Esophagus muscularis mucosa (tissue), 4 donors: Measurements from ENCODE around the gene DMD. TPM values are rescaled to one million over a fixed set of nuclear protein-coding genes. Genes with fewer than 3 reads are reported as not detected.

Experiments
- DNase-seq: peaks from one replicate; pipeline ENCODE4 v3.0.0-alpha.2; 2017; ENCODE audit errors: extremely low spot score
- H3K27ac ChIP-seq, 4 donors: fragments of 200-600 bp; sonication (generic); replicated peaks in 1 of 4; 1 replicate in 3 of 4; 2 replicates in 1 of 4; pipeline ENCODE4 v1.5.1; 2016 to 2019; ENCODE audit warnings: mild to moderate bottlenecking in 1 of 4
- H3K27me3 ChIP-seq, 4 donors: fragments of 200-600 bp; sonication (generic); one replicate each; pipeline versions ENCODE4 v1.5.1 to v1.6.0; 2016 to 2019
- H3K36me3 ChIP-seq, 4 donors: fragments of 200-600 bp; sonication (generic); one replicate each; pipeline ENCODE4 v1.5.1; 2016 to 2019
- H3K4me1 ChIP-seq, 4 donors: fragments of 200-600 bp; sonication (generic); one replicate each; pipeline ENCODE4 v1.5.1; 2016 to 2019
- H3K4me3 ChIP-seq, 4 donors: fragments of 200-600 bp; sonication (generic); 1 replicate in 2 of 4; 2 replicates in 2 of 4; pipeline ENCODE4 v1.5.1; 2016 to 2019; ENCODE audit warnings: mild to moderate bottlenecking in 4 of 4, moderate library complexity in 1 of 4
- H3K9me3 ChIP-seq, 4 donors: fragments of 200-600 bp; sonication (generic); 1 replicate in 3 of 4; 2 replicates in 1 of 4; pipeline ENCODE4 v1.5.1; 2016 to 2019
- EP300 ChIP-seq: sonication (generic); formaldehyde crosslinking; IDR thresholded peaks from one replicate; pipeline ENCODE4 v1.6.1; 2017; ENCODE audit warnings: antibody characterized with exemption
- POLR2A ChIP-seq: fragments of 450-650 bp; IDR thresholded peaks from one replicate; pipeline ENCODE4 v1.6.1; 2017; ENCODE audit warnings: antibody characterized with exemption, moderate library complexity, mild to moderate bottlenecking, low read depth
- POLR2AphosphoS5 ChIP-seq, 2 donors: sonication (generic); formaldehyde crosslinking; IDR thresholded peaks; one replicate each; pipeline ENCODE4 v1.6.1; 2017; ENCODE audit warnings: antibody characterized with exemption in 2 of 2
- WGBS: methylation state at CpG from one replicate; pipeline ENCODE4 v1.1.5; 2018; 5-methylcytosine and 5-hydroxymethylcytosine counted together
- intact Hi-C: fragments of 100-400 bp; cut with DNase I; formaldehyde crosslinking; loops from one replicate; pipeline ENCODE4 v1.15.1; 2023
- total RNA-seq, 4 donors: library from RNA; depleted of rRNA; stranded (reverse); fragments of >200 nt; gene quantifications; one replicate each; pipeline versions ENCODE4 v1.1.0 to v1.2.1, GENCODE V29; 2016
- TF ChIP-seq, protein P1 (sequence below), 3 experiments: fragments of 200-600 bp in 2 of 3; fragments of 450-650 bp in 1 of 3; sonication (generic) in 2 of 3; IDR thresholded peaks; one replicate each; pipeline ENCODE4 v1.5.1; 2017 to 2019; ENCODE audit warnings: antibody characterized with exemption in 3 of 3, mild to moderate bottlenecking in 2 of 3, moderate library complexity in 1 of 3

The DMD gene
- total RNA-seq, 4 donors from 2014 or later: 127 to 210 (median 188) TPM

DNA sequence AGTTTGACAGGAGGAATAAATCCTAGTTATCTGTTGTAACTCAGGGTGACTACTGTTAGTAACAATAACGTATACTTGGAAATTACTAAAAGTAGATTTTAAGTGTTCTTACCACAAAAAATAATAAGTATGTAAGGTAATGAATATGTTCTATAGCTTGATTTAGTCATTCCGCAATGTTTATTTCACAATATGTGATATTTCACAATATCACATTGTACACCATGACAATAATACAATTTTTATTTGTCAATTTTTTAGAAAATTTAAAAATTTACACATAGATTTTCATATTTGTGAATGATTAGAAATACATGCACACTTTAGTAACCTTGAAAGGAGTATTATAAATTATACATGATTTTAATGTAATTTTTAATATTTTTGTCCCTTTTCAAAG lies 1326.8 kb downstream of the DMD start:
- TF ChIP-seq POLR2AphosphoS5 (IDR thresholded peaks at IDR 0.05) (no peak), POLR2A (no peak), EP300 (no peak)
- TF ChIP-seq, protein P1, sequence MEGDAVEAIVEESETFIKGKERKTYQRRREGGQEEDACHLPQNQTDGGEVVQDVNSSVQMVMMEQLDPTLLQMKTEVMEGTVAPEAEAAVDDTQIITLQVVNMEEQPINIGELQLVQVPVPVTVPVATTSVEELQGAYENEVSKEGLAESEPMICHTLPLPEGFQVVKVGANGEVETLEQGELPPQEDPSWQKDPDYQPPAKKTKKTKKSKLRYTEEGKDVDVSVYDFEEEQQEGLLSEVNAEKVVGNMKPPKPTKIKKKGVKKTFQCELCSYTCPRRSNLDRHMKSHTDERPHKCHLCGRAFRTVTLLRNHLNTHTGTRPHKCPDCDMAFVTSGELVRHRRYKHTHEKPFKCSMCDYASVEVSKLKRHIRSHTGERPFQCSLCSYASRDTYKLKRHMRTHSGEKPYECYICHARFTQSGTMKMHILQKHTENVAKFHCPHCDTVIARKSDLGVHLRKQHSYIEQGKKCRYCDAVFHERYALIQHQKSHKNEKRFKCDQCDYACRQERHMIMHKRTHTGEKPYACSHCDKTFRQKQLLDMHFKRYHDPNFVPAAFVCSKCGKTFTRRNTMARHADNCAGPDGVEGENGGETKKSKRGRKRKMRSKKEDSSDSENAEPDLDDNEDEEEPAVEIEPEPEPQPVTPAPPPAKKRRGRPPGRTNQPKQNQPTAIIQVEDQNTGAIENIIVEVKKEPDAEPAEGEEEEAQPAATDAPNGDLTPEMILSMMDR (IDR thresholded peaks at IDR 0.05): no peak
- H3K36me3 ChIP-seq: no peaks in the 10 kb centered on the region
- intact Hi-C loops: no loop called here
- DNase-seq: no peak
- no peak overlapping the region for H3K4me3 ChIP-seq
- H3K9me3 ChIP-seq: no peaks in the 10 kb centered on the region
- H3K4me1 ChIP-seq: no peaks in the 10 kb centered on the region
- H3K27me3 ChIP-seq: no peaks in the 10 kb centered on the region
- H3K27ac ChIP-seq: no peak overlapping the region
- WGBS: 79% methylated on average over 2 of the region's 2 CpGs

DNA sequence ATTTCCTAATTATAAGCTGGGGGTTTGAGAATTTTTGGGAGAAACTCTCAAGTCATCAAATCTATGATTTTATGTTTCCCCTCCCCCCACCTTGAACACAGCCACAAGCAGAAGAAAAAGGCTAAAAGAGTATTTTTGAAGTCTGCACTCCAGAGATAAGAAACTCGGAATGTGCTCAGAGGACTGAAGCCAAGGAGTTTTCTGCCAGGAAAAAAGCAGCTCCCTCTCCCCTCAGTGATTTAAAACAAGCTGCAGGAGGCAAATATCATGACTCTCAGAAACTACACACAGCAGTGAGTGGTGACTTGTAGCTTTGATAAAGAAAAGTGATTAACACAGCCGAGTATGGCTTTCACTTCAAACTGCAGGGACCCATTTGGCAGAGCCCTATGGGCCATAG lies 1339.3 kb downstream of the DMD start:
- 43% methylated on average over 2 of the region's 2 CpGs for WGBS
- Histone ChIP-seq H3K36me3 (no peaks in the 10 kb centered on the region), H3K4me1 (no peaks in the 10 kb centered on the region), H3K9me3 (no peaks in the 10 kb centered on the region), H3K4me3 (no peak overlapping the region), H3K27me3 (no peaks in the 10 kb centered on the region), H3K27ac (no peak overlapping the region)
- intact Hi-C loops: no loop called here
- TF ChIP-seq, protein P1 (IDR thresholded peaks at IDR 0.05): no peak
- no peak for TF ChIP-seq EP300
- no peak for TF ChIP-seq POLR2AphosphoS5 (IDR thresholded peaks at IDR 0.05)
- no peak for TF ChIP-seq POLR2A
- DNase-seq: no peak

DNA sequence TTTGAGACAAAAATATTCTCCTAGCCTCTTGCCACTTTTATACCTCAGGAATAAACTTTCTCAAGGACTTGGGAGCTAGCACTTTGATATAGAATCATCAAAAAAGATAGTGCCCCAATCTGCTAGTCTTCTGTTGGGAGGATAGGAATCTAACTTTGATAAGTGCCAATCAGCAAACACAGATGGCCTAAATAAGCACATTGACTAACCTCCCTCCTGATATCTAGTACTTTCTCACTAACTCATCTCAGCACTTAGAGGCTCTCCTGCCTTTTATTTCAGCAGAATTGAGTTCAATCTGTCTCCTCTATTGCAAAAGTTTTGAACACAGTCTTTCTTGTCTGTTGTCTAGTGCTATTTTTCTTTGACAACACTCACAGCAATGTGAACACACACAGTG lies 1341.1 kb downstream of the DMD start:
- H3K27me3 ChIP-seq: no peaks in the 10 kb centered on the region
- H3K4me3 ChIP-seq: no peak overlapping the region
- TF ChIP-seq EP300 (no peak), POLR2A (no peak), POLR2AphosphoS5 (IDR thresholded peaks at IDR 0.05) (no peak)
- TF ChIP-seq, protein P1 (IDR thresholded peaks at IDR 0.05): no peak
- no peaks in the 10 kb centered on the region for H3K4me1 ChIP-seq
- DNase-seq: no peak
- no peaks in the 10 kb centered on the region for H3K36me3 ChIP-seq
- no peaks in the 10 kb centered on the region for H3K9me3 ChIP-seq
- intact Hi-C loops: no loop called here
- no peak overlapping the region for H3K27ac ChIP-seq

DNA sequence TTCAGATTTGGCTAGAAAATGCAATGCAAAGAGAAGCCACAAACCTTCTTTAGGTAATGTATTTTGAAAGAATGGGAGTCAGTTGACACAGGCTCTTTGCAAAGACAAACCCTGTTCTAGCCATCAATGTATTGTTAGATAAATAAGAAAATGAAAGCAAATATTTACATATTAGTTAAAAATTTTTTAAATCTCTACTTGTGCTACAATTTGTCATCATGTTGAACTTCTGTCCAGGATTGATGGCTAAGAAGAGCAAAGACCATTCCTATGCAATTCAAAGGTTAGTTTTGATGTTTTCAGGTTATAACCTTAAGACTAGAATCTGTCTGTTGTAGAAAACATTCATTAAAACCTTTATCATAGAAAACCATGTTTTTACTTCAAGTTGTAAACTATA lies 1350.7 kb downstream of the DMD start:
- TF ChIP-seq POLR2AphosphoS5 (IDR thresholded peaks at IDR 0.05) (no peak), POLR2A (no peak)
- TF ChIP-seq, protein P1 (IDR thresholded peaks at IDR 0.05): no peak
- intact Hi-C loops: no loop called here
- H3K4me3 ChIP-seq: no peak overlapping the region
- no peaks in the 10 kb centered on the region for H3K27me3 ChIP-seq
- H3K36me3 ChIP-seq: no peaks in the 10 kb centered on the region
- no peaks in the 10 kb centered on the region for H3K4me1 ChIP-seq
- no peaks in the 10 kb centered on the region for H3K9me3 ChIP-seq
- no peak for DNase-seq
- H3K27ac ChIP-seq: no peak overlapping the region

DNA sequence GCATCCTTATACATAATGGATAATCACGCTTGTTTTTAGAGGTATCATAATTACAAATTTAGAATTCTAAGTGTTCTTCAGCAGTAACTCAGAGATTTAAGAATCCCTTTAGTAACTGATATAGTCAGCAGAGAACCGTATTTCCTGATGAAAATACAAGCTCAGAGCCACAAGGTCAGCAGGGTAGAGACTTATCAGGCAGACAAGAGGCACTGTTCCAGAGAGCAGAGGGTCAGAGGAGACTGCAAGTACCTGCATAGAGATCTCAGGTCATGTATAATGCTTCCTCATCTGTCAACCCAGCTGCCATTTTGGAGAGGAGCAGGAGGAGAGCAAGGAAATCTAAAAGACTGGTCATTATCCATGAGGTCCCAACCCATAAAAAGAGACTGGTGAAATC lies 1352.4 kb downstream of the DMD start:
- intact Hi-C loops: no loop called here
- 52% methylated on average over 2 of the region's 2 CpGs for WGBS
- Histone ChIP-seq H3K27me3 (no peaks in the 10 kb centered on the region), H3K4me3 (no peak overlapping the region), H3K36me3 (no peaks in the 10 kb centered on the region), H3K27ac (no peak overlapping the region), H3K4me1 (no peaks in the 10 kb centered on the region), H3K9me3 (no peaks in the 10 kb centered on the region)
- no peak for DNase-seq
- TF ChIP-seq POLR2AphosphoS5 (IDR thresholded peaks at IDR 0.05): no peak
- TF ChIP-seq EP300: no peak
- TF ChIP-seq POLR2A: no peak
- TF ChIP-seq, protein P1 (IDR thresholded peaks at IDR 0.05): no peak
